Natural killer cell (primary cell): Measurements from ENCODE around the gene MAP2K7. TPM values are rescaled to one million over a fixed set of nuclear protein-coding genes. Genes with fewer than 3 reads are reported as not detected.

Experiments
- ATAC-seq, 3 donors: fragments of 150-1000 bp in 2 of 3; fragments of 200-7000 bp in 1 of 3; cut with Tn5 transposase; 1 replicate in 1 of 3; 2 replicates in 2 of 3; pipeline ENCODE4 v1.10.0; 2021; ENCODE audit warnings: mild to moderate bottlenecking in 2 of 3, moderate library complexity in 2 of 3
- DNase-seq, 2 donors: peaks; one replicate each; pipeline versions ENCODE4 v3.0.0 to v3.0.0-alpha.2; 2013 to 2021; ENCODE audit warnings: mixed read lengths in 1 of 2
- H3K27ac ChIP-seq: one replicate; pipeline ENCODE4 v1.5.1; 2013; ENCODE audit warnings: mild to moderate bottlenecking, low read length
- H3K27me3 ChIP-seq: one replicate; pipeline ENCODE4 v1.6.1; 2013; ENCODE audit warnings: low read length; ENCODE audit not compliant: control insufficient read depth, insufficient read depth
- H3K36me3 ChIP-seq: one replicate; pipeline ENCODE4 v1.6.1; 2013; ENCODE audit warnings: low read length; ENCODE audit not compliant: control insufficient read depth, insufficient read depth
- H3K4me1 ChIP-seq: one replicate; pipeline ENCODE4 v1.6.1; 2013; ENCODE audit warnings: low read length; ENCODE audit not compliant: control insufficient read depth, insufficient read depth
- H3K4me3 ChIP-seq: one replicate; pipeline ENCODE4 v1.5.1; 2013; ENCODE audit warnings: low read length
- H3K9me3 ChIP-seq: one replicate; pipeline ENCODE4 v1.6.1; 2013; ENCODE audit warnings: low read length; ENCODE audit not compliant: control insufficient read depth, insufficient read depth
- H3K27ac Mint-ChIP-seq, 2 donors: one replicate each; pipeline ENCODE4 v1.8.0; 2022; ENCODE audit warnings: mild to moderate bottlenecking in 2 of 2, mixed read lengths in 2 of 2, moderate library complexity in 1 of 2
- H3K27me3 Mint-ChIP-seq, 2 donors: one replicate each; pipeline ENCODE4 v1.8.0; 2022; ENCODE audit warnings: low read depth in 2 of 2, mixed read lengths in 2 of 2
- H3K36me3 Mint-ChIP-seq: one replicate; pipeline ENCODE4 v1.8.0; 2022; ENCODE audit warnings: mixed read lengths
- H3K4me1 Mint-ChIP-seq, 2 donors: one replicate each; pipeline ENCODE4 v1.8.0; 2022; ENCODE audit warnings: mixed read lengths in 2 of 2
- H3K4me3 Mint-ChIP-seq: one replicate; pipeline ENCODE4 v1.8.0; 2022; ENCODE audit warnings: mild to moderate bottlenecking, moderate library complexity, mixed read lengths
- H3K9me3 Mint-ChIP-seq, 2 donors: one replicate each; pipeline ENCODE4 v1.8.0; 2022; ENCODE audit warnings: mixed read lengths in 2 of 2
- WGBS: methylation state at CpG from one replicate; pipeline ENCODE4 v1.1.7; 2013; ENCODE audit warnings: missing lambda C conversion rate; ENCODE audit not compliant: insufficient coverage; 5-methylcytosine and 5-hydroxymethylcytosine counted together
- intact Hi-C: fragments of 100-400 bp; cut with micrococcal nuclease; formaldehyde crosslinking; loops from one replicate; pipeline ENCODE4 v1.14.2; 2022
- total RNA-seq, 4 donors: library from RNA; stranded (reverse); fragments of 120-200 nt in 1 of 4; gene quantifications; one replicate each; pipeline versions ENCODE4 v1.2.3 to v1.2.4, GENCODE V29; 2013 to 2022
- TF ChIP-seq, protein P1 (sequence below): fragments of 200-600 bp; IDR thresholded peaks from one replicate; pipeline ENCODE4 v1.8.0; 2022; ENCODE audit warnings: antibody characterized with exemption

Gene MAP2K7
- total RNA-seq, 3 donors from 2014 or later (not counting 1 experiment from before 2014, with no cell fraction given): 131 to 218 (median 159) TPM

DNA sequence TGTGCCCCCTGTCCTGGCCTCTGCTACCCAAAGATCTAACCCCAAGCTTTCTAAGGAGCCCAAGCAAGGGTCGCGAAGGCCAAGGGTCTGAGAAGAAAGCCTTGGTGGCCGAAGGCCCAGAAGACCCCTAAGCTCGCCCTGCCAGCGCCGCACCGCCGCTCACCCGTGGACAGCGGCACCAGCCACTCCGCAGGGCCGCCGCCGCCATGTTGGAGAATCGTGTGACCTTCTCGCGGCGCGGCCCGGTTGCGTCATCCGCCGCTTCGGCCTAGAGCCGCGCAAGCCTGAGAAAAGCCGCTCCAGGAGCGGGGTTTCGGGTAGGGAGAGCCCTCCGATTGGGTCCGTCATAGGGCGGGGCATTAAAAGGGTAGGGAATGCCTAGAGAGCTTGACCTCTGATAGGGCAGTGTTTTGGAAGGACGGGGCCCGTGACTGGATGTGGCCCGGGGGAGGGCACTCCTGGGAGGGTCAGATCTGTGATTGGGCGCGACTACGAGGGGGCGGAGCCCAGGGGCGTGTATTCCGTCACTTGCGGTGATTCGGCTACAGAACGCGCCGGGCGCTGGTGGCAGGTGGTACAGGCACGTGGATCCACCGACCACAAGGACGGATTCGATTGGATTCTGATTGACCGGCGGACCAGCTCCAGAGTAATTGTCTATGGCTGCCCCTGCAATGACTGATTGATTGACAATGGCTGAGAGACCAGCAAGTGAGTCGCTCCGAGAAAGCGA, 39.9 kb downstream of the MAP2K7 start, which contains the start of gene TIMM44:
TSS of gene TIMM44 (minus strand) at position 223 of the 733 bp plus-strand sequence. CDS start at position 208, 15 bp downstream.
- intact Hi-C loops: loop anchor here (1.0 to 2.0 kb wide), 5 partner anchors 15 to 310 kb away; partner anchors contain the start of gene MAP2K7
- TF ChIP-seq, protein P1, sequence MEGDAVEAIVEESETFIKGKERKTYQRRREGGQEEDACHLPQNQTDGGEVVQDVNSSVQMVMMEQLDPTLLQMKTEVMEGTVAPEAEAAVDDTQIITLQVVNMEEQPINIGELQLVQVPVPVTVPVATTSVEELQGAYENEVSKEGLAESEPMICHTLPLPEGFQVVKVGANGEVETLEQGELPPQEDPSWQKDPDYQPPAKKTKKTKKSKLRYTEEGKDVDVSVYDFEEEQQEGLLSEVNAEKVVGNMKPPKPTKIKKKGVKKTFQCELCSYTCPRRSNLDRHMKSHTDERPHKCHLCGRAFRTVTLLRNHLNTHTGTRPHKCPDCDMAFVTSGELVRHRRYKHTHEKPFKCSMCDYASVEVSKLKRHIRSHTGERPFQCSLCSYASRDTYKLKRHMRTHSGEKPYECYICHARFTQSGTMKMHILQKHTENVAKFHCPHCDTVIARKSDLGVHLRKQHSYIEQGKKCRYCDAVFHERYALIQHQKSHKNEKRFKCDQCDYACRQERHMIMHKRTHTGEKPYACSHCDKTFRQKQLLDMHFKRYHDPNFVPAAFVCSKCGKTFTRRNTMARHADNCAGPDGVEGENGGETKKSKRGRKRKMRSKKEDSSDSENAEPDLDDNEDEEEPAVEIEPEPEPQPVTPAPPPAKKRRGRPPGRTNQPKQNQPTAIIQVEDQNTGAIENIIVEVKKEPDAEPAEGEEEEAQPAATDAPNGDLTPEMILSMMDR: no peak
- H3K27me3 Mint-ChIP-seq: peaks cover 0 to 4% of the 10 kb centered on the region in 2 donors
- WGBS: under 1% methylated on average over 56 of the region's 56 CpGs
- Histone ChIP-seq H3K4me3 (peak within 1 kb of the TSS; percentile 91), H3K27me3 (no peaks in the 10 kb centered on the region), H3K27ac (peak within 1 kb of the TSS; percentile 97), H3K4me1 (peaks cover 20% of the 10 kb centered on the region), H3K36me3 (peaks cover 9% of the 10 kb centered on the region), H3K9me3 (no peaks in the 10 kb centered on the region)
- H3K36me3 Mint-ChIP-seq: peaks cover 6% of the 10 kb centered on the region
- DNase-seq: peak; percentile 98 to 99
- H3K4me1 Mint-ChIP-seq: peaks cover 15 to 34% of the 10 kb centered on the region in 2 donors
- H3K4me3 Mint-ChIP-seq: peak within 1 kb of the TSS; percentile 95
- H3K9me3 Mint-ChIP-seq: no peaks in the 10 kb centered on the region
- peak; percentile 93 to 98 (median 94) for ATAC-seq
- H3K27ac Mint-ChIP-seq: peak within 1 kb of the TSS; percentile 98 to 100

DNA sequence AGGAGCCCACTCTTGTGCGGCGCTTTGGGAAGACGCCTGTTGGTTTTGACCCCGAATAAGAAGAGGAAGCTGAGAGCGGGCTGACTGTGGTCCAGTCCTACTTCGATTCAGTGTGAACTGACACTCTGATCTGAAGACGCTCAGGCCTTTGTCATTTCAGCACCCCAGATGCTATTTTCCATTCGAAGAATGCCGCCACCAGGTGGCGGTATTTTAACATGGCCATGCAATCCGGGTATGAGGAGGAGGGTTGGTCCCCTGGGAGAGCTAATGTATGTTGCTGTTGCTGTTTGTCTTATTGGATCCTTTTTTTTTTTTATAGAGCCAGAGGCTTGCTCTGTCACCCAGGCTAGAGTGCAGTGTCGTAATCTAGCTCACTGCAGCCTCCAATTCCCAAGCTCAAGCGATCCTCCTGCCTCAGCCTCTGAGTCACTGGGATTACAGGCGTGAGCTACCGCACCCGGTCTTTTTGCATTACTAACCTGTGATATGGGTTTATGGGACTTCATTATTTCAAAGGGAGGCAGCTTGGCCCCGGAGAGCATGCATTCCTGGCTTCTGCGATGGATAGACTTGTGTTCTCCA, 40.6 kb downstream of the MAP2K7 start:
- Histone ChIP-seq H3K9me3 (no peaks in the 10 kb centered on the region), H3K27ac (peak overlapping the region; percentile 97), H3K4me3 (peak overlapping the region; percentile 91), H3K27me3 (no peaks in the 10 kb centered on the region), H3K4me1 (peaks cover 20% of the 10 kb centered on the region), H3K36me3 (peaks cover 9% of the 10 kb centered on the region)
- DNase-seq (peak; percentile 84 to 93), ATAC-seq (peak; percentile 39 to 62 (median 44))
- H3K36me3 Mint-ChIP-seq: peaks cover 6% of the 10 kb centered on the region
- TF ChIP-seq, protein P1: peak; percentile 97
- peaks cover 0 to 4% of the 10 kb centered on the region in 2 donors for H3K27me3 Mint-ChIP-seq
- no peaks in the 10 kb centered on the region for H3K9me3 Mint-ChIP-seq
- H3K4me3 Mint-ChIP-seq: peak overlapping the region; percentile 95
- peak overlapping the region; percentile 98 to 100 for H3K27ac Mint-ChIP-seq
- H3K4me1 Mint-ChIP-seq: peaks cover 15 to 30% of the 10 kb centered on the region in 2 donors
- intact Hi-C loops: loop anchor here (1.0 kb wide), 2 partner anchors 214 to 309 kb away; no protein-coding TSS in a partner anchor
- 31% methylated on average over 18 of the region's 18 CpGs for WGBS

DNA sequence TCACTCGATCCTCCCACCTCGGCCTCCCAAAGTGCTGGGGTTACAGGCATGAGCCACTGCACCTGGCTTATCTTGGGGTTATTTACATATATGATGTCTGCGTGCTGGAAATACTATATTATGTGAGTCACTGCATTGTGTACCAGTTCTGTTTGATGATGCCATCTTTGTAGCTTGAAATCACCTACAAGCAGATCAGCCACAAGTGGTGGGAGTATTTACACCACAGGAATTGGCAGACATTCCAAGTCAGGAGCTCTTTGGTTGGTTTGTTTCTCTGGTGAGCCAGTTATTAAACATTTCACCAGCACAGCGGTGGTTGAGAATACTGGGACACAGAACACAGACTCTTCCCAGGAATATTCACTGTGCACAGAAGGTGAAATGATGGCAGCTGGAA, 44.3 kb downstream of the MAP2K7 start:
- Mint-ChIP-seq H3K9me3 (no peaks in the 10 kb centered on the region), H3K27me3 (peaks cover 0 to 4% of the 10 kb centered on the region in 2 donors), H3K4me1 (peaks cover 15 to 19% of the 10 kb centered on the region in 2 donors), H3K4me3 (no peak overlapping the region), H3K36me3 (no peaks in the 10 kb centered on the region), H3K27ac (no peak overlapping the region)
- Histone ChIP-seq H3K36me3 (no peaks in the 10 kb centered on the region), H3K4me1 (peaks cover 10% of the 10 kb centered on the region), H3K27ac (no peak overlapping the region), H3K4me3 (no peak overlapping the region), H3K9me3 (no peaks in the 10 kb centered on the region), H3K27me3 (no peaks in the 10 kb centered on the region)
- TF ChIP-seq, protein P1: no peak
- no peak for ATAC-seq
- intact Hi-C loops: no loop called here
- 96% methylated on average over 4 of the region's 4 CpGs for WGBS
- no peak for DNase-seq
